SU-DHL-6 (cell line): ENCODE results near the gene ADH7.

Experiments used
- H2AFZ ChIP-seq: fragments of 200-600 bp; sonication (generic); 2 replicates; pipeline ENCODE4 v1.6.1; 2014; ENCODE audit warnings: low read depth, mild to moderate bottlenecking, moderate library complexity, mixed read lengths, antibody characterized with exemption, low read length; ENCODE audit not compliant: severe bottlenecking
- H3F3A ChIP-seq: fragments of 200-600 bp; shearing (Covaris generic); 2 replicates; pipeline ENCODE4 v1.6.0; 2016; ENCODE audit warnings: antibody characterized with exemption, mild to moderate bottlenecking; ENCODE audit not compliant: insufficient read depth
- H3K27ac ChIP-seq: fragments of 200-600 bp; sonication (generic); 2 replicates; pipeline ENCODE4 v1.5.1; 2016; ENCODE audit warnings: low read depth, mild to moderate bottlenecking, low read length, moderate library complexity, mixed read lengths
- H3K27me3 ChIP-seq: fragments of 200-600 bp; sonication (generic), shearing (Covaris generic); 2 replicates; pipeline ENCODE4 v1.6.0; 2014; ENCODE audit warnings: mild to moderate bottlenecking, low read length
- H3K36me3 ChIP-seq: fragments of 200-600 bp; sonication (generic); 2 replicates; pipeline ENCODE4 v1.6.1; 2014; ENCODE audit warnings: mild to moderate bottlenecking, low read length, mixed read lengths
- H3K4me2 ChIP-seq: fragments of 300-600, 200-600 bp; shearing (Covaris generic), sonication (generic); 2 replicates; pipeline ENCODE4 v1.6.0; 2014; ENCODE audit warnings: low read length, low read depth, mild to moderate bottlenecking; ENCODE audit not compliant: poor library complexity, severe bottlenecking
- H3K4me3 ChIP-seq: fragments of 200-600 bp; sonication (generic); 2 replicates; pipeline ENCODE4 v1.5.1; 2014; ENCODE audit warnings: antibody characterized with exemption, low read length, mild to moderate bottlenecking, mixed read lengths; ENCODE audit not compliant: insufficient read depth, poor library complexity, severe bottlenecking
- H3K79me2 ChIP-seq: fragments of 200-600 bp; sonication (generic); 2 replicates; pipeline ENCODE4 v1.6.1; 2014; ENCODE audit warnings: mild to moderate bottlenecking, low read length, moderate library complexity; ENCODE audit not compliant: insufficient read depth
- H3K9ac ChIP-seq: fragments of 200-600 bp; sonication (generic); 2 replicates; pipeline ENCODE4 v1.7.0; 2014; ENCODE audit warnings: mild to moderate bottlenecking, low read length
- H3K9me2 ChIP-seq: fragments of 200-600 bp; sonication (generic); replicated peaks from 2 replicates; pipeline ENCODE4 v1.6.1; 2014; ENCODE audit warnings: low read length; ENCODE audit not compliant: insufficient read depth
- H3K9me3 ChIP-seq: fragments of 200-600 bp; sonication (generic); 2 replicates; pipeline ENCODE4 v1.6.1; 2014; ENCODE audit warnings: low read length, mixed read lengths; ENCODE audit not compliant: insufficient read depth
- H4K20me1 ChIP-seq: fragments of 200-600 bp; sonication (generic); 2 replicates; pipeline ENCODE4 v1.6.1; 2014; ENCODE audit warnings: low read depth, mild to moderate bottlenecking, antibody characterized with exemption, low read length, moderate library complexity, mixed read lengths
- CTCF ChIP-seq: fragments of 200-600 bp; sonication (generic); IDR thresholded peaks from one replicate; pipeline ENCODE4 v1.5.1; 2017; ENCODE audit warnings: antibody characterized with exemption, mild to moderate bottlenecking, low read length, moderate library complexity; ENCODE audit not compliant: insufficient read depth, poor library complexity, severe bottlenecking
- EZH2phosphoT487 ChIP-seq: fragments of 200-600 bp; sonication (generic), shearing (Covaris generic); conservative IDR thresholded peaks from 2 replicates; pipeline ENCODE4 v1.6.1; 2018; ENCODE audit warnings: mild to moderate bottlenecking, antibody characterized with exemption, low read length, moderate library complexity, mixed read lengths

The ADH7 gene

GRCh38 chr4:99394896-99395295 is 40.2 kb downstream of the ADH7 start:
- Histone ChIP-seq H3K27ac (no peak overlapping the region), H3K4me3 (no peak overlapping the region), H4K20me1 (no peaks in the 10 kb centered on the region), H3K36me3 (no peaks in the 10 kb centered on the region), H3K79me2 (no peaks in the 10 kb centered on the region), H3F3A (no peaks in the 10 kb centered on the region), H3K4me2 (no peak overlapping the region), H3K9ac (no peak overlapping the region), H3K27me3 (no peaks in the 10 kb centered on the region), H2AFZ (no peak overlapping the region), H3K9me2 (no peaks in the 10 kb centered on the region), H3K9me3 (no peaks in the 10 kb centered on the region)
- no peak for TF ChIP-seq CTCF
- TF ChIP-seq EZH2phosphoT487 = no peak

GRCh38 chr4:99390055-99390454 is 45.1 kb downstream of the ADH7 start:
- Histone ChIP-seq H3K9me2 (no peaks in the 10 kb centered on the region), H3K27ac (no peak overlapping the region), H3K4me2 (no peak overlapping the region), H3K4me3 (no peak overlapping the region), H3K36me3 (no peaks in the 10 kb centered on the region), H3K79me2 (no peaks in the 10 kb centered on the region), H3K27me3 (no peaks in the 10 kb centered on the region), H4K20me1 (no peaks in the 10 kb centered on the region), H3K9me3 (no peaks in the 10 kb centered on the region), H2AFZ (no peak overlapping the region), H3F3A (no peaks in the 10 kb centered on the region), H3K9ac (no peak overlapping the region)
- TF ChIP-seq CTCF = no peak
- no peak for TF ChIP-seq EZH2phosphoT487

GRCh38 chr4:99389606-99390005 is 45.5 kb downstream of the ADH7 start:
- no peaks in the 10 kb centered on the region for H3K9me2 ChIP-seq
- H3K9ac ChIP-seq = no peak overlapping the region
- no peak for TF ChIP-seq CTCF
- TF ChIP-seq EZH2phosphoT487 = no peak
- no peaks in the 10 kb centered on the region for H4K20me1 ChIP-seq
- no peaks in the 10 kb centered on the region for H3K36me3 ChIP-seq
- no peaks in the 10 kb centered on the region for H3K9me3 ChIP-seq
- no peak overlapping the region for H2AFZ ChIP-seq
- no peak overlapping the region for H3K4me2 ChIP-seq
- H3F3A ChIP-seq = no peaks in the 10 kb centered on the region
- no peak overlapping the region for H3K27ac ChIP-seq
- H3K27me3 ChIP-seq = no peaks in the 10 kb centered on the region
- no peak overlapping the region for H3K4me3 ChIP-seq
- H3K79me2 ChIP-seq = no peaks in the 10 kb centered on the region

- H3F3A ChIP-seq = no peaks in the 10 kb centered on the region
- H3K36me3 ChIP-seq = no peaks in the 10 kb centered on the region
- H2AFZ ChIP-seq = no peak overlapping the region
- no peak overlapping the region for H3K4me3 ChIP-seq
- no peaks in the 10 kb centered on the region for H4K20me1 ChIP-seq
- H3K9me3 ChIP-seq = no peaks in the 10 kb centered on the region
- H3K27ac ChIP-seq = no peak overlapping the region
- H3K9ac ChIP-seq = no peak overlapping the region
- H3K4me2 ChIP-seq = no peak overlapping the region
- no peaks in the 10 kb centered on the region for H3K79me2 ChIP-seq
- no peaks in the 10 kb centered on the region for H3K9me2 ChIP-seq
- no peak for TF ChIP-seq EZH2phosphoT487
- TF ChIP-seq CTCF = no peak
- no peaks in the 10 kb centered on the region for H3K27me3 ChIP-seq
Measured at GRCh38 chr4:99383833-99384392, 51.2 kb downstream of the ADH7 start.
